Measurements from ENCODE around the gene OPCML. TPM values are rescaled to one million over a fixed set of nuclear protein-coding genes. Genes with fewer than 3 reads are reported as not detected.

OPCML gene
- total and polyA plus RNA-seq, 12 donors = under 0.01 to 1.2 (median 0.39) TPM

DNA sequence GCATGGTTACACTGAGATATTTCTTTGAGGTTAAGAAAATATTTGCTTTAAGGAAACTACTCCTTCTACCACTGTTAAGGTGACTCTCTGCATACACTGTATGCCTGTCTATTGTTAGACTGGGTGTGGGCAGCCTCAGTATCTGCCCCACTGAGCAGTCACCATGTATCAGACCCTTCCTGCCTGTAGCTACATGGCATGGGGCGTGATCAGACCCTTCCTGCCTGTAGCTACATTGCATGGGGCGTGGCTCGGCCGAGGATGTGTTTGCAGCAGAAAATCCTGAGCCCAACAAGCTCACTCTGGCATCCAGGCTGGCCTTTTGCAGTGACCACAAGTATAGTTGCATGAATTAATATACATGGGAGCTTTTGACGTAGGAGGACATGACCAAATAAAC lies 669.4 kb downstream of the OPCML start:
- no peak for DNase-seq
- WGBS, 2 donors = 80 to 88% methylated on average over 5 of the region's 5 CpGs
- Histone ChIP-seq H3K36me3 (no peaks in the 10 kb centered on the region), H3K27ac (no peak overlapping the region), H3K27me3 (no peaks in the 10 kb centered on the region), H3K4me1 (no peaks in the 10 kb centered on the region), H3K4me3 (no peak overlapping the region), H3K9me3 (no peaks in the 10 kb centered on the region)
- no peak for ATAC-seq
- intact Hi-C loops (cut with DNase I) = no loop called here
- no peak for TF ChIP-seq CTCF (IDR thresholded peaks at IDR 0.05)

GRCh38 chr11:132862137-132862536 lies 670.2 kb downstream of the OPCML start:
- no peaks in the 10 kb centered on the region for H3K27me3 ChIP-seq
- intact Hi-C loops (cut with DNase I) = no loop called here
- no peak for TF ChIP-seq CTCF (IDR thresholded peaks at IDR 0.05)
- no peaks in the 10 kb centered on the region for H3K36me3 ChIP-seq
- no peaks in the 10 kb centered on the region for H3K9me3 ChIP-seq
- no peak overlapping the region for H3K4me3 ChIP-seq
- no peaks in the 10 kb centered on the region for H3K4me1 ChIP-seq
- DNase-seq (no peak), ATAC-seq (no peak)
- 91 to 96% methylated on average over 5 of the region's 5 CpGs for WGBS, 2 donors
- no peak overlapping the region for H3K27ac ChIP-seq

- no peak for ATAC-seq
- H3K27ac ChIP-seq = no peak overlapping the region
- no peak overlapping the region for H3K4me3 ChIP-seq
- H3K4me1 ChIP-seq = no peaks in the 10 kb centered on the region
- no peaks in the 10 kb centered on the region for H3K36me3 ChIP-seq
- H3K27me3 ChIP-seq = no peaks in the 10 kb centered on the region
- DNase-seq = no peak
- 69 to 73% methylated on average over 6 of the region's 6 CpGs for WGBS, 2 donors
- H3K9me3 ChIP-seq = peaks cover 0 to 11% (median 0%) of the 10 kb centered on the region in 11 donors
- TF ChIP-seq CTCF (IDR thresholded peaks at IDR 0.05) = no peak
- intact Hi-C loops (cut with DNase I) = no loop called here
Observed at GRCh38 chr11:132859306-132859705, 673.0 kb downstream of the OPCML start.

- intact Hi-C loops (cut with DNase I) = no loop called here
- no peaks in the 10 kb centered on the region for H3K27me3 ChIP-seq
- H3K27ac ChIP-seq = no peak overlapping the region
- H3K4me3 ChIP-seq = no peak overlapping the region
- 9 to 19% methylated on average over 5 of the region's 5 CpGs for WGBS, 2 donors
- no peak for TF ChIP-seq CTCF (IDR thresholded peaks at IDR 0.05)
- no peaks in the 10 kb centered on the region for H3K4me1 ChIP-seq
- ATAC-seq = no peak
- DNase-seq = no peak
- H3K36me3 ChIP-seq = no peaks in the 10 kb centered on the region
- H3K9me3 ChIP-seq = peaks cover 0 to 11% (median 0%) of the 10 kb centered on the region in 11 donors
Observed at GRCh38 chr11:132858223-132858622, 674.1 kb downstream of the OPCML start.
